ENCODE data around the gene CHD2.

CHD2 gene

DNA sequence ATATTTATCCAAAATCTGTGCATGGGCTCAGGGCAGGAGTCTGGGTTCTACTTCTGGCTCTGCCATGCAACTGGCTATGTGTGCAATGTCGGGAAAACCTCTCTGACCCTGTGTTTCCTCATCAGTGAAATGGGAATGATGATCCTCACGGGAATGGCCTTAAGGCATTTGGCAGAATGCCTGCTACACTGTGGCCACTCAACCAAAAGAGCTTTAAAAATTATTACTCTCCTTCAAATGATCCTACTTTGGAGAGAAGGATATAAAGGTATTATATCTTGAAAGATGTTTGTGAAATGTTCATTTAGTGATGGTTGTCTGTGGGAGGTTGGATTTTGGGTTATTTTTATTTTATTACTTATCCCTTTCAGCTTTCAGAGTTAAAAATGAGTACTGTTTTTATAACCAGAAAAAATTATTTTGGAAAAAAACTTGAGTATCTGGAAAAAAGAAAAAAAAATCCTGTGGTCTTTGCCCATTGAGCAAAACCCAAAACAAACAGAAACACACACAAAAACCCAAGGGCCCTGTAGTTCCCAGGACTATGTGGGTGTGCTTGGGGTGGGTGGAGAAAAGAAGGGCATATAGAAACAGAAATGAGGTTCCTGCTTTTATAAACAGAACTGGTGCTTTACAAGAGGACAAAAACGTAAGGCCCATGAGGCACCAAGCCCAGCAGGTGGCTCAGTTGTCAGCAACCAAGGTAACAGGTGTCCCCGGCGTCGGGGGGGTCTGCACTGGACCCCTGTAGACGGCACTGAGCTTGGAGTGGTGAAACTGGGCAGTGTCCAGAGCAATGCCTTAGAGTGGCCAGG, 166.9 kb downstream of the CHD2 start:
- no peaks in the 10 kb centered on the region for H3K9me3 ChIP-seq (ENCODE audit: control insufficient read depth, insufficient read depth, low read length)
- peaks cover 12% of the 10 kb centered on the region for H3K36me3 ChIP-seq (ENCODE audit: control insufficient read depth, insufficient read depth, low read length)
- no peaks in the 10 kb centered on the region for H3K27me3 ChIP-seq (ENCODE audit: control insufficient read depth, insufficient read depth, low read length)
- WGBS (ENCODE audit: insufficient coverage, insufficient read length), result no CpG with 5 or more reads among the region's 7 CpGs
- DNase-seq (ENCODE audit: low read depth, low spot score), result no peak
- no peak overlapping the region for H3K27ac ChIP-seq (ENCODE audit: low read length)
- H3K4me1 ChIP-seq (ENCODE audit: control insufficient read depth, insufficient read depth, low read length), result peaks cover 17% of the 10 kb centered on the region
- H3K4me3 ChIP-seq (ENCODE audit: low read length), result no peak overlapping the region

DNA sequence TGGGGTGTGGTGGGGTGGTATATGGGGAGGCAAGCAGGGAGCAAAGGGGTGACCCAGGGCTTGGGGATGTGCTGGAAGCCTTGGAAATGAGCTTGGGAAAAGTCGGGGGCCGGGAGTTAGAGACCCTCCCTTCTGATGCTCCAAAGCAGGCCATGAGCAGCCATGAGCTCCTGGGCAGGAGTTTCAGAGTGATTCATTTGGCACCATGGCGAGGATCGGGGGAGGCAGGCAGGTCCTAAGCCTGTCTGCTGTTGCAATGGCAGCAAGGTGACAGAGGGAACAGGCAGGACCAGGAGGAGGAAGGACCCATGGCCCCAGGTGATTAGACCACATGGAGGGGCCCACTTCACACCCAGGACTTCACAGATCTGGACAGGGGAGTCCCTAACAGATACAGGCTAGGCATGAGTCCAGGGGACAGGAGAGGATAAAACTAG, 167.5 kb downstream of the CHD2 start:
- H3K4me3 ChIP-seq (ENCODE audit: low read length), result no peak overlapping the region
- H3K27ac ChIP-seq (ENCODE audit: low read length), result no peak overlapping the region
- no CpG with 5 or more reads among the region's 4 CpGs for WGBS (ENCODE audit: insufficient coverage, insufficient read length)
- H3K4me1 ChIP-seq (ENCODE audit: control insufficient read depth, insufficient read depth, low read length), result peaks cover 17% of the 10 kb centered on the region
- H3K27me3 ChIP-seq (ENCODE audit: control insufficient read depth, insufficient read depth, low read length), result no peaks in the 10 kb centered on the region
- H3K36me3 ChIP-seq (ENCODE audit: control insufficient read depth, insufficient read depth, low read length), result peaks cover 12% of the 10 kb centered on the region
- DNase-seq (ENCODE audit: low read depth, low spot score), result no peak
- H3K9me3 ChIP-seq (ENCODE audit: control insufficient read depth, insufficient read depth, low read length), result no peaks in the 10 kb centered on the region

DNA sequence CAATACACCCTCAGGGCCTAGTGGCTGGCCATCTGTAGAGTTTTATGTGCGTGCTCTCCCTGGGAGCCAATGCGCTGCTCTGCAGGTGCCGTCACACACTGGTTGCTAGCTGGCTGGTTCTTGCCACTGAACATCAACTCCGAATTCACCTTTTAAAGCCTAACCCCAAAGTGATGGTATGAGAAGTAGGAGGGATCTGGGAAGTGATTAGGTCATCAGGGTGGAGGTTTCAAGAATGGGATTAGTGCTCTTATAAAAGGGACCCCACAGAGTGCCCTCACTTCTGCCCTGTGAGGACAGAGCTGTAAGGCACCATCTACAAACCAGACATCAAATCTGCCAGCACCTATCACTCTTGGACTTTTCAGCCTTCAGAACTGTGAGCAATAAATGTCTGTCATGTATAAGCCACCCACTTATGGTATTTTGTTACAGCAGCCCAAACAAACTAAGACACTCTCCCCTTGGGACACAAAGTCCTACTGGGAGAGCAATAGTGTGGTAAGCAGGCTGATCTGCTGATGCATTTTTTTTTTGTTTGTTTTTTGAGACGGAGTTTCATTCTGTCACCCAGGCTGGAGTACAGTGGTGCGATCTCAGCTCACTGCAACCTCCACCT, 168.6 kb downstream of the CHD2 start:
- Histone ChIP-seq H3K9me3 (ENCODE audit: control insufficient read depth, insufficient read depth, low read length) (no peaks in the 10 kb centered on the region), H3K4me1 (ENCODE audit: control insufficient read depth, insufficient read depth, low read length) (peaks cover 17% of the 10 kb centered on the region), H3K36me3 (ENCODE audit: control insufficient read depth, insufficient read depth, low read length) (peaks cover 12% of the 10 kb centered on the region), H3K4me3 (ENCODE audit: low read length) (no peak overlapping the region), H3K27ac (ENCODE audit: low read length) (no peak overlapping the region), H3K27me3 (ENCODE audit: control insufficient read depth, insufficient read depth, low read length) (no peaks in the 10 kb centered on the region)
- no peak for DNase-seq (ENCODE audit: low read depth, low spot score)
- no CpG with 5 or more reads among the region's 6 CpGs for WGBS (ENCODE audit: insufficient coverage, insufficient read length)

DNA sequence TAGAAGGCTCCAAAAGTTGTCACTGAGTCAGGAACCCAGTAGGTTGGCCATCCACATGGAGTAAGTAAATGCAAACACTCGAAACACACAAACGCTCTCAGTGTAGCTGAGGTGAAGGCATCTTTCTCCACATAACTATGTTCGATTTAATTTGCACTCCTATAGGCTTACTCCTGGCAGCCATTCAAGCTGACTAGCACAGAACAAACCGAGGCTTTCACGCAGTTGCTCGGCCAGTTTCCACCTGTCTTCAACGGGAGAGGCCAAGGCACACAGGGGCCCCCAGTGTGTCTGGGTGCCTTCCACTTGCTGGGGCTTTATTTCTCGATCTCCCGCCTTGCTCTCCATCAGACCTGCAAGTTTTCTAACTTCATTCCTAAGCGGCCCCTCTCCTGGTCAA, 170.0 kb downstream of the CHD2 start:
- H3K4me3 ChIP-seq (ENCODE audit: low read length), result no peak overlapping the region
- DNase-seq (ENCODE audit: low read depth, low spot score), result no peak
- peaks cover 11% of the 10 kb centered on the region for H3K4me1 ChIP-seq (ENCODE audit: control insufficient read depth, insufficient read depth, low read length)
- H3K27me3 ChIP-seq (ENCODE audit: control insufficient read depth, insufficient read depth, low read length), result no peaks in the 10 kb centered on the region
- no peaks in the 10 kb centered on the region for H3K9me3 ChIP-seq (ENCODE audit: control insufficient read depth, insufficient read depth, low read length)
- H3K36me3 ChIP-seq (ENCODE audit: control insufficient read depth, insufficient read depth, low read length), result peaks cover 5% of the 10 kb centered on the region; the same call in 1 of the 2 replicates
- WGBS (ENCODE audit: insufficient coverage, insufficient read length), result no CpG with 5 or more reads among the region's 10 CpGs
- H3K27ac ChIP-seq (ENCODE audit: low read length), result no peak overlapping the region

DNA sequence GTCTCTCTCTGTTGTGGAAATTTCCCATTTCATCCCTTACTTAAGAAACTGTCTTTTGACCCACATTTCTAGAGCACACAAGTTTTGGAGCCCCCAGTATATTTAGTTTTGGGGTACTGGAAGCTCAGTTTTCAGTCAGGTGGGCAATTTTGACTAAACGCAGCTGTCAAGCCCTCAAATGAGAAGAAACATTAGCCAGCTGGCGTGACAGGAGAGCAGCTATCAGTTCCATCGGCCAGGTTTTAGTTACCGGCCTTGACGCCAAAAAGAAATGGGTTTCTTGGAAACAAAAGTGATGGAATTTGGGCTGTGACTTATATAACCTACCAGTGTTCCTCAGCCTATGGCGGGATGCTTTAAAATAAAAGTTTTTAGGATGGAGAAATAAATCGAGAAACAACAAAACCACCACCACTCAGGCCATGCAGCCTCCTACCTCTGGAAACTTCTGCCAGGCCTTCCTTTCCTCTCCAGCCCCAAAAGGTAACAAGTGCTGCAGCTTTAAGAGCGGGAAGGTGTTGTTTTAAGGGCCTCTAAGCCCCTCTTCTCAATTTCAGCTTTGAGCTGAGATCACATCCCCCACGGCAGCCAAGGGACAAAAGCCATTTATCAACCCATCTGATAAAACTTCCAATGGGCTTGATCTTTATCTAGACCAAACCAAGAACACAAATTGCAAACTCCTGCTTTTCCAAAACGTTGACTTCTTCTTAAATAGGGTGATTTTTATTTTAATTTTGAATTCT, 170.6 kb downstream of the CHD2 start:
- Histone ChIP-seq H3K4me3 (ENCODE audit: low read length) (no peak overlapping the region; the same call in 1 of the 2 replicates), H3K36me3 (ENCODE audit: control insufficient read depth, insufficient read depth, low read length) (peaks cover 2% of the 10 kb centered on the region; the same call in 1 of the 2 replicates), H3K27ac (ENCODE audit: low read length) (no peak overlapping the region), H3K9me3 (ENCODE audit: control insufficient read depth, insufficient read depth, low read length) (no peaks in the 10 kb centered on the region), H3K4me1 (ENCODE audit: control insufficient read depth, insufficient read depth, low read length) (peaks cover 11% of the 10 kb centered on the region), H3K27me3 (ENCODE audit: control insufficient read depth, insufficient read depth, low read length) (no peaks in the 10 kb centered on the region)
- WGBS (ENCODE audit: insufficient coverage, insufficient read length), result no CpG with 5 or more reads among the region's 10 CpGs
- no peak for DNase-seq (ENCODE audit: low read depth, low spot score)

DNA sequence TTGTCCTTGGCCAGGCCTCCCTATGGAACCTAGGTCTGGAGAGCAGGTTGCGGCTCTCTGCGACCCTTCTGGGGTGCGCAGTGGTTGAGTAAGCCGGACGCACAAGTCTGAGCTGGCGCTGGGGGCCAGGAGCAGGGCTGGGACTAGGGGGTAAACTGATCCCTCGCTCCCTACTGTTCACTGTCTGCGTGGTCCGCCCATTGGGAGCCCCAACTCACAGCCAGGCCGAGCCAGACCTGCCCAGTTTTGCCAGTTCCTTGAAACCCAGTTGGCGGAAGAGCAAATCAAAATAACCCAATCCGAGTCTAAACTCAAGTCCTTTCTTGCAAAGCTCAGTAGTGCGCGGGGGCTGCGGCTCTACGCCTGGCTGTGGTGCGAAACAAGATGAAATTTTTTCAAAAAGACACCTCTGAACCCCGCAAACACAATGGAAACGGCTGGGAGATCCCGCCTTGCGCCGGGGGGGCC, 171.4 kb downstream of the CHD2 start:
- H3K27ac ChIP-seq (ENCODE audit: low read length), result no peak overlapping the region
- H3K4me1 ChIP-seq (ENCODE audit: control insufficient read depth, insufficient read depth, low read length), result peaks cover 11% of the 10 kb centered on the region
- peak overlapping the region; percentile 87 for H3K4me3 ChIP-seq (ENCODE audit: low read length)
- no peaks in the 10 kb centered on the region for H3K27me3 ChIP-seq (ENCODE audit: control insufficient read depth, insufficient read depth, low read length)
- no peaks in the 10 kb centered on the region for H3K36me3 ChIP-seq (ENCODE audit: control insufficient read depth, insufficient read depth, low read length)
- no CpG with 5 or more reads among the region's 22 CpGs for WGBS (ENCODE audit: insufficient coverage, insufficient read length)
- DNase-seq (ENCODE audit: low read depth, low spot score), result no peak
- H3K9me3 ChIP-seq (ENCODE audit: control insufficient read depth, insufficient read depth, low read length), result no peaks in the 10 kb centered on the region

DNA sequence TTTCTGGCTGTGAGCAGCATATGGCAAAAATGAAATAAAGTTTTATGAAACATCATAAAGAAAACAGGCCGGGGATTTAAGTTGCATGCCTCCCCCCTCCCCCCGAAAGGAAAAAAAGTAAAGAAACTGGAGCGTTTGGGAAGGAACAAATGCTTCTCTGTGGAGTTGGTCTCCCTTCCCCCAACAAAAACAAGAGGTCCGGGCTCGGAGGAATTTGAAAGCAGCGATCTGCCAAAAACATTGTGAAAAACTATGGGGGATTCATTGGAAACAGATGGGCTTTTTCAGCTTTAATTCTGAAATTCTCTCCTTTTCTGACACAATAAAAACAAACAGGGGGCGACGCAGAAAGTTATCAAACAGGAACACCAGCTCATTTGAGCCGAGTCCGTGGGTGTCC, 171.9 kb downstream of the CHD2 start:
- WGBS (ENCODE audit: insufficient coverage, insufficient read length), result no CpG with 5 or more reads among the region's 10 CpGs
- H3K4me3 ChIP-seq (ENCODE audit: low read length), result peak overlapping the region; percentile 87
- H3K27ac ChIP-seq (ENCODE audit: low read length), result no peak overlapping the region
- H3K4me1 ChIP-seq (ENCODE audit: control insufficient read depth, insufficient read depth, low read length), result peaks cover 11% of the 10 kb centered on the region
- H3K27me3 ChIP-seq (ENCODE audit: control insufficient read depth, insufficient read depth, low read length), result no peaks in the 10 kb centered on the region
- H3K36me3 ChIP-seq (ENCODE audit: control insufficient read depth, insufficient read depth, low read length), result no peaks in the 10 kb centered on the region
- no peaks in the 10 kb centered on the region for H3K9me3 ChIP-seq (ENCODE audit: control insufficient read depth, insufficient read depth, low read length)
- DNase-seq (ENCODE audit: low read depth, low spot score), result no peak

DNA sequence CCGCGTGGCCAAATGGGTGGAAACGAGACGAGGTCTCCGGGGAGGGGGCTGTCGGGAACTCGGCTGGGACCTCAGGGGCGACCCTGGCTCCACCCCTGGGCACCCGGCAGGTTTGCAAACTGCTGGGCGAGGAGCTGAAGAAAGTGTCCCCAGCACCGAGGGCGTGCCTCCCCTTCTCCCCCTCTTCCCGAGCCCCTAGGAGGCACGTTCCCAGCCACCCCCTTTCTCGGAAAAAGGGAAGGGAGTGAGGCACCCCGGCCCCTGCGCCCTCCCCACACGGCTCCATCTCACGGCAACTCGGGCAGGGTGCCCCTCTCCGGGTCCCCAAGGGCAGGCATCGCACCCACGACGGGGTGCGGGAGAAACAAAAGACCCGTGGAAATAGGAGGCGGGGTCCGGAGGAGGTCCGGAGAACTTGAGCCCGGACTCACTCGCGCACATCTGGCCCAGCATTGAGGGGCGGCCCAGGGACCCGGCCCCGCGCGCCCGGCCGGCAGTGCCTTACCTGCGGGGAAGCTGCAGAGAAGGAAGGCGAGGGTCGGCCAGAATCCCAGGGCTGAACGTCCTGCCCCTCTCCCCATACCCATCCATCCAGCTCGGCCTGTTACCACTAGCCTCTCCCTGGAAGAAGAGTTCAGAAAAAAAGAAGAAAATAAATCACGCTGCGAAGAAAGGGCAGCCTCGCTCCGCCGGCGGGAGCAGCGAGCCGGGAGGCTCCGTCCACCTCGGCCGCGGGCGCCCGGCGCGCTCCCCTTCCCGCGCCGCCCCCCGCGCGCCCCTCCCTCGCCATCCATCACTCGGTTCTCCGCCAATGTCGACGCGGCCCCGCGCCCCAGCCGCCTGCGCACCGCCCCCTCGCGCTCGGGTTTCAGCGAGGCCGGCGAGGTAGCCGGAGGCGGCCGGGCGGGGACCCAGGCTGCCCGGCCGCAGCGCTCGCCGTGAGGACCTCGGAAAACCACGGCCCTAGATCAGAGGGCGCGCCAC, 172.6 kb downstream of the CHD2 start:
- WGBS (ENCODE audit: insufficient coverage, insufficient read length), result no CpG with 5 or more reads among the region's 96 CpGs
- DNase-seq (ENCODE audit: low read depth, low spot score), result no peak
- Histone ChIP-seq H3K27me3 (ENCODE audit: control insufficient read depth, insufficient read depth, low read length) (no peaks in the 10 kb centered on the region), H3K4me1 (ENCODE audit: control insufficient read depth, insufficient read depth, low read length) (peaks cover 11% of the 10 kb centered on the region), H3K9me3 (ENCODE audit: control insufficient read depth, insufficient read depth, low read length) (no peaks in the 10 kb centered on the region), H3K36me3 (ENCODE audit: control insufficient read depth, insufficient read depth, low read length) (no peaks in the 10 kb centered on the region), H3K4me3 (ENCODE audit: low read length) (peak overlapping the region; percentile 87), H3K27ac (ENCODE audit: low read length) (no peak overlapping the region)

DNA sequence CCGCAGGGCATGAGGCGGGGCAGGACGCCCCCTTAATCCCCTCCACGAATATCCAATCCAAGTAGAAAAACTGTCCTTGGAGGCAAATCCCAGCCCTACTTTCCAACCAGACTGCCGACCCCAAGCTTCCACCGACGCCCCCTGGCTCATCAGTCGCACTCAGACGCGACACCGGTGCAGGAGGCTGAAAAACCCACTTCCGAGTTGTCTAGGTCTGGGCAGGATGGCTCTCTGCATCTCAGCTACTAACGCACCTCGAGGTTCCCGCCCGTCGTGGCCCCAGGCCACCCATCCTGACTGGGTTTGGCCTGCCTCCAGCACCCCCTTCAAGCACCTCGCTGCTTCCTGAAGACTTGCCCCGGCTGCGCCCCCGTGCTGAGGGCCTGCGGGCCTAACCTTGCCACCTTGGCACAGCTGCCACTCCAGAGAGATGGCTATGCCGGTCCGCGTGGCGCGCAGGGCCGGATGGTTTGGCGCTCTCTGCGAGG, 173.4 kb downstream of the CHD2 start:
- Histone ChIP-seq H3K27me3 (ENCODE audit: control insufficient read depth, insufficient read depth, low read length) (no peaks in the 10 kb centered on the region), H3K9me3 (ENCODE audit: control insufficient read depth, insufficient read depth, low read length) (no peaks in the 10 kb centered on the region), H3K27ac (ENCODE audit: low read length) (no peak overlapping the region), H3K4me3 (ENCODE audit: low read length) (peak overlapping the region; percentile 87; the same call in 1 of the 2 replicates), H3K36me3 (ENCODE audit: control insufficient read depth, insufficient read depth, low read length) (no peaks in the 10 kb centered on the region), H3K4me1 (ENCODE audit: control insufficient read depth, insufficient read depth, low read length) (peaks cover 11% of the 10 kb centered on the region)
- WGBS (ENCODE audit: insufficient coverage, insufficient read length), result no CpG with 5 or more reads among the region's 30 CpGs
- DNase-seq (ENCODE audit: low read depth, low spot score), result no peak
